Activated T-cell treated with anti-CD3 and anti-CD28 coated beads, Interleukin-2, amount 50 U/mL, for 72 hours (primary cell): ENCODE measurements around the gene RRBP1. TPM values are rescaled to one million over a fixed set of nuclear protein-coding genes. Genes with fewer than 3 reads are reported as not detected.
"Not testable (repeated sequence)": the region's sequence is repeated elsewhere in the genome, so short reads cannot be mapped to it uniquely, and the experiment has no call there.

Experiments used
- ATAC-seq, 2 donors: fragments of 150-1000 bp; cut with Tn5 transposase; replicated peaks in 1 of 2; 2 replicates each; pipeline ENCODE4 v1.10.0; 2021; ENCODE audit warnings: moderate library complexity in 2 of 2, mild to moderate bottlenecking in 1 of 2
- DNase-seq, 2 donors: peaks; one replicate each; pipeline ENCODE4 v3.0.0; 2021 to 2022; ENCODE audit warnings: mixed read lengths in 1 of 2
- H3K27ac Mint-ChIP-seq: one replicate; pipeline ENCODE4 v1.8.0; 2022; ENCODE audit warnings: mild to moderate bottlenecking, moderate library complexity, mixed read lengths
- H3K27me3 Mint-ChIP-seq: one replicate; pipeline ENCODE4 v1.8.0; 2022; ENCODE audit warnings: low read depth, mixed read lengths
- H3K36me3 Mint-ChIP-seq, 2 donors: one replicate each; pipeline ENCODE4 v1.8.0; 2022; ENCODE audit warnings: mixed read lengths in 2 of 2, mild to moderate bottlenecking in 1 of 2; ENCODE audit not compliant: insufficient read depth in 2 of 2
- H3K4me1 Mint-ChIP-seq: one replicate; pipeline ENCODE4 v1.8.0; 2022; ENCODE audit warnings: low read depth, mixed read lengths
- H3K4me3 Mint-ChIP-seq, 2 donors: one replicate each; pipeline ENCODE4 v1.8.0; 2022; ENCODE audit warnings: mild to moderate bottlenecking in 2 of 2, mixed read lengths in 2 of 2, moderate library complexity in 2 of 2
- H3K9me3 Mint-ChIP-seq, 2 donors: one replicate each; pipeline ENCODE4 v1.8.0; 2022; ENCODE audit warnings: mixed read lengths in 2 of 2
- total RNA-seq, 2 donors: library from RNA; stranded (reverse); gene quantifications; one replicate each; pipeline ENCODE4 v1.2.3, GENCODE V29; 2022

RRBP1 gene
- total RNA-seq, 2 donors from 2014 or later: 17.1 to 25.7 TPM

GRCh38 chr20:17716331-17716730 is 34.3 kb upstream of the RRBP1 start:
- no peak for ATAC-seq
- Mint-ChIP-seq H3K36me3 (no peaks in the 10 kb centered on the region), H3K9me3 (no peaks in the 10 kb centered on the region), H3K27ac (no peak overlapping the region), H3K4me3 (no peak overlapping the region), H3K27me3 (no peaks in the 10 kb centered on the region), H3K4me1 (no peaks in the 10 kb centered on the region)
- DNase-seq: no peak

- Mint-ChIP-seq H3K4me1 (no peaks in the 10 kb centered on the region), H3K36me3 (no peaks in the 10 kb centered on the region), H3K4me3 (no peak overlapping the region), H3K27me3 (no peaks in the 10 kb centered on the region), H3K9me3 (no peaks in the 10 kb centered on the region), H3K27ac (no peak overlapping the region)
- DNase-seq: no peak
- ATAC-seq: no peak
These were observed 33.0 kb upstream of the RRBP1 start for GRCh38 chr20:17715075-17715474.

GRCh38 chr20:17714597-17714996 is 32.6 kb upstream of the RRBP1 start:
- no peaks in the 10 kb centered on the region for H3K36me3 Mint-ChIP-seq
- H3K27ac Mint-ChIP-seq: no peak overlapping the region

GRCh38 chr20:17712708-17713107 is 30.7 kb upstream of the RRBP1 start:
- Mint-ChIP-seq H3K4me3 (no peak overlapping the region), H3K27ac (no peak overlapping the region), H3K27me3 (no peaks in the 10 kb centered on the region), H3K9me3 (no peaks in the 10 kb centered on the region), H3K36me3 (no peaks in the 10 kb centered on the region), H3K4me1 (no peaks in the 10 kb centered on the region)
- ATAC-seq (no peak), DNase-seq (no peak)

More at GRCh38 chr20:17714597-17714996, 32.6 kb upstream of the RRBP1 start:
- no peaks in the 10 kb centered on the region for H3K4me1 Mint-ChIP-seq
- no peak overlapping the region for H3K4me3 Mint-ChIP-seq
- no peaks in the 10 kb centered on the region for H3K9me3 Mint-ChIP-seq
- DNase-seq (no peak), ATAC-seq (no peak)
- no peaks in the 10 kb centered on the region for H3K27me3 Mint-ChIP-seq

GRCh38 chr20:17712201-17712600 is 30.2 kb upstream of the RRBP1 start:
- no peaks in the 10 kb centered on the region for H3K4me1 Mint-ChIP-seq
- no peaks in the 10 kb centered on the region for H3K36me3 Mint-ChIP-seq
- no peaks in the 10 kb centered on the region for H3K9me3 Mint-ChIP-seq
- ATAC-seq (no peak), DNase-seq (no peak)
- no peak overlapping the region for H3K27ac Mint-ChIP-seq
- H3K27me3 Mint-ChIP-seq: no peaks in the 10 kb centered on the region
- no peak overlapping the region for H3K4me3 Mint-ChIP-seq

- Mint-ChIP-seq H3K27me3 (no peaks in the 10 kb centered on the region), H3K4me1 (no peaks in the 10 kb centered on the region), H3K27ac (no peak overlapping the region), H3K9me3 (no peaks in the 10 kb centered on the region), H3K4me3 (no peak overlapping the region), H3K36me3 (no peaks in the 10 kb centered on the region)
- DNase-seq (no peak), ATAC-seq (no peak)
These were observed 29.2 kb upstream of the RRBP1 start for GRCh38 chr20:17711267-17711627.

GRCh38 chr20:17710379-17711266 is 28.6 kb upstream of the RRBP1 start:
- ATAC-seq: no peak
- Mint-ChIP-seq H3K9me3 (no peaks in the 10 kb centered on the region), H3K27ac (no peak overlapping the region), H3K4me1 (no peaks in the 10 kb centered on the region), H3K36me3 (no peaks in the 10 kb centered on the region), H3K27me3 (no peaks in the 10 kb centered on the region), H3K4me3 (no peak overlapping the region)
- no peak for DNase-seq

GRCh38 chr20:17709361-17710293 is 27.6 kb upstream of the RRBP1 start:
- ATAC-seq: no peak
- H3K4me1 Mint-ChIP-seq: no peaks in the 10 kb centered on the region
- DNase-seq: no peak
- H3K27ac Mint-ChIP-seq: no peak overlapping the region
- no peaks in the 10 kb centered on the region for H3K36me3 Mint-ChIP-seq
- no peak overlapping the region for H3K4me3 Mint-ChIP-seq
- H3K9me3 Mint-ChIP-seq: no peaks in the 10 kb centered on the region
- H3K27me3 Mint-ChIP-seq: no peaks in the 10 kb centered on the region

GRCh38 chr20:17708675-17709360 is 26.8 kb upstream of the RRBP1 start:
- no peak for ATAC-seq
- no peaks in the 10 kb centered on the region for H3K9me3 Mint-ChIP-seq

GRCh38 chr20:17707951-17708350 is 25.9 kb upstream of the RRBP1 start:
- H3K27me3 Mint-ChIP-seq, H3K4me1 Mint-ChIP-seq, ATAC-seq, H3K27ac Mint-ChIP-seq, H3K9me3 Mint-ChIP-seq, H3K4me3 Mint-ChIP-seq, DNase-seq, H3K36me3 Mint-ChIP-seq: not testable (repeated sequence)

More at GRCh38 chr20:17708675-17709360, 26.8 kb upstream of the RRBP1 start:
- H3K27ac Mint-ChIP-seq: peak overlapping the region; percentile 58
- no peaks in the 10 kb centered on the region for H3K36me3 Mint-ChIP-seq
- H3K4me3 Mint-ChIP-seq: no peak overlapping the region
- no peaks in the 10 kb centered on the region for H3K4me1 Mint-ChIP-seq
- no peaks in the 10 kb centered on the region for H3K27me3 Mint-ChIP-seq
- DNase-seq: no peak

- Mint-ChIP-seq H3K9me3 (no peaks in the 10 kb centered on the region), H3K27me3 (no peaks in the 10 kb centered on the region), H3K27ac (no peak overlapping the region), H3K36me3 (no peaks in the 10 kb centered on the region), H3K4me3 (no peak overlapping the region), H3K4me1 (no peaks in the 10 kb centered on the region)
- ATAC-seq (no peak), DNase-seq (no peak)
These were observed 24.6 kb upstream of the RRBP1 start for GRCh38 chr20:17706632-17707031.

- H3K4me3 Mint-ChIP-seq: no peak overlapping the region
- ATAC-seq (no peak), DNase-seq (no peak)
- H3K9me3 Mint-ChIP-seq: no peaks in the 10 kb centered on the region
- no peaks in the 10 kb centered on the region for H3K36me3 Mint-ChIP-seq
- H3K27ac Mint-ChIP-seq: no peak overlapping the region
- H3K27me3 Mint-ChIP-seq: no peaks in the 10 kb centered on the region
- H3K4me1 Mint-ChIP-seq: no peaks in the 10 kb centered on the region
These were observed 23.9 kb upstream of the RRBP1 start for GRCh38 chr20:17705916-17706315.
